Measurements from ENCODE around the gene CD4. TPM values are rescaled to one million over a fixed set of nuclear protein-coding genes. Genes with fewer than 3 reads are reported as not detected.

Gene CD4
- total RNA-seq, 1 experiment from 2014 or later = 0.42 TPM

- RAD21 ChIA-PET (ENCODE audit: low non-redundant PET in 1 of 2, low total read pairs in 2 of 2, uncharacterized antibody in 2 of 2, unreplicated experiment in 2 of 2) = no interaction called here
- Histone ChIP-seq H3K36me3 (ENCODE audit: control insufficient read depth in 1 of 2, insufficient read depth in 2 of 2, low read length in 2 of 2) (no peaks in the 10 kb centered on the region), H3K79me2 (ENCODE audit: insufficient read depth, low read length) (no peaks in the 10 kb centered on the region), H3K9me3 (ENCODE audit: control insufficient read depth in 1 of 2, insufficient read depth in 1 of 2, low read depth in 1 of 2, low read length in 2 of 2) (no peaks in the 10 kb centered on the region), H3K9ac (ENCODE audit: low read length) (no peak overlapping the region), H3K4me3 (replicated peaks in 1 of 2; ENCODE audit: low read depth in 1 of 2, low read length in 2 of 2) (no peak overlapping the region), H3K27ac (ENCODE audit: low read depth, low read length) (no peak overlapping the region), H3K4me2 (ENCODE audit: low read length) (no peak overlapping the region), H4K20me1 (ENCODE audit: insufficient read depth) (no peaks in the 10 kb centered on the region), H3K4me1 (ENCODE audit: control insufficient read depth in 1 of 2, insufficient read depth in 2 of 2, low read length in 2 of 2) (no peaks in the 10 kb centered on the region), H3K9me2 (ENCODE audit: insufficient read depth) (no peaks in the 10 kb centered on the region), H3K27me3 (ENCODE audit: insufficient read depth, low read length) (no peaks in the 10 kb centered on the region), H2AFZ (ENCODE audit: low read depth, low read length, poor library complexity, severe bottlenecking) (no peak overlapping the region)
- CTCF ChIA-PET = no interaction called here
- intact Hi-C loops (cut with micrococcal nuclease) = no loop called here
- POLR2A ChIA-PET = no interaction called here
- ATAC-seq (no peak), DNase-seq (ENCODE audit: low read depth, low spot score) (no peak)
- no TSS peak for BruUV-seq (replicated peaks)
- no peak for TF ChIP-seq ZNF274 (IDR thresholded peaks at IDR 0.05; ENCODE audit: low read depth, low read length)
- no peak for TF ChIP-seq RAD21 (IDR thresholded peaks at IDR 0.05; ENCODE audit: low read depth)
- TF ChIP-seq REST (IDR thresholded peaks at IDR 0.05; ENCODE audit: low read depth) = no peak
- TF ChIP-seq POLR2A (IDR thresholded peaks at IDR 0.05; ENCODE audit: borderline replicate concordance, extremely low read depth, insufficient read depth, insufficient read length) = no peak
- TF ChIP-seq SRF (IDR thresholded peaks at IDR 0.05; ENCODE audit: low read depth) = no peak
- no peak for TF ChIP-seq ZBTB33 (IDR thresholded peaks at IDR 0.05; ENCODE audit: extremely low read depth, insufficient replicate concordance, low read length)
- no peak for TF ChIP-seq CTCF (IDR thresholded peaks at IDR 0.05 in 2 of 3, conservative IDR thresholded peaks at IDR 0.05 in 1 of 3; ENCODE audit: borderline replicate concordance in 1 of 3, insufficient read depth in 1 of 3, low read depth in 2 of 3, low read length in 2 of 3)
- TF ChIP-seq ELF1 (IDR thresholded peaks at IDR 0.05; ENCODE audit: borderline replicate concordance, low read depth) = no peak
- TF ChIP-seq JUND (IDR thresholded peaks at IDR 0.05) = no peak
- no peak for TF ChIP-seq EGR1 (IDR thresholded peaks at IDR 0.05; ENCODE audit: low read depth)
- TF ChIP-seq SIN3A (IDR thresholded peaks at IDR 0.05; ENCODE audit: low read depth) = no peak
- no peak for TF ChIP-seq CBX3 (IDR thresholded peaks at IDR 0.05; ENCODE audit: low read depth)
- TF ChIP-seq TCF7L2 (IDR thresholded peaks at IDR 0.05; ENCODE audit: borderline replicate concordance, extremely low read depth, insufficient read depth, insufficient read length) = no peak
- no peak for TF ChIP-seq ATF3 (IDR thresholded peaks at IDR 0.05)
- TF ChIP-seq FOSL1 (IDR thresholded peaks at IDR 0.05; ENCODE audit: low read depth) = no peak
- TF ChIP-seq SP1 (IDR thresholded peaks at IDR 0.05; ENCODE audit: low read depth) = no peak
- no peak for TF ChIP-seq YY1 (IDR thresholded peaks at IDR 0.05; ENCODE audit: extremely low read depth, insufficient replicate concordance, low read depth, low read length)
Observed at GRCh38 chr12:6791931-6792520, 2.7 kb downstream of the CD4 start.
